HG02763 (cell line): ENCODE data around the gene NALF2.

Source experiments
- ATAC-seq: cut with Tn5 transposase; IDR thresholded peaks from one replicate; pipeline ENCODE4 v1.9.1; 2021; ENCODE audit warnings: mild to moderate bottlenecking, moderate library complexity; ENCODE audit not compliant: unreplicated experiment

NALF2 gene

DNA sequence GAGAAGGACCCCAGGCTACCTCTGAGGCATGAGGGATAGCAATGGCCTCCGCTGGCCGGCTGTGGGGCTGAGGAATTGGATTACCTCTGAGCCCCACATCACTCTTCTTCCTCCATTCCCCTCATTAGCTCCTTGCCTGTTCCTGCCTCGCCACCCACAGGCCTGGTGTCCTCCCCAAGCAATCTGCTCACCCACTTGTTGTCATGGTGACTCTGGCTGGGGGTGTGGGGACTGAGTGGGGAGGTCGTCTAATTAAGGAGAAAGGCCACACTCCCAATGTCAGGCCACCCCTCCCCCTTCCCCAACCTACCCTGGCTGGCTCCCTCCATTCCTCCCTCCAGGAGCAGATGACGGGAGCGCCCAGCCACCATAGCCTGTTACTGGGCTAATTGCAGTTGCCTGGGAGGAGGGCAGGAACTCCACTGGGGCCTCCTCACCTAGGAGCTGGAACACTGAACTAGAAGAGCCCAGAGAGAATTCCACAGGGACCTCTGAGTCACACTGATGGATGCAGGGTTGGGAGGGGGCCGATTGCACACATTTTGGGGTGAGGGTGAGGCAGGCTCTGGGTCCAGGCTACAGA, 20.7 kb downstream of the NALF2 start:
- no peak for ATAC-seq

DNA sequence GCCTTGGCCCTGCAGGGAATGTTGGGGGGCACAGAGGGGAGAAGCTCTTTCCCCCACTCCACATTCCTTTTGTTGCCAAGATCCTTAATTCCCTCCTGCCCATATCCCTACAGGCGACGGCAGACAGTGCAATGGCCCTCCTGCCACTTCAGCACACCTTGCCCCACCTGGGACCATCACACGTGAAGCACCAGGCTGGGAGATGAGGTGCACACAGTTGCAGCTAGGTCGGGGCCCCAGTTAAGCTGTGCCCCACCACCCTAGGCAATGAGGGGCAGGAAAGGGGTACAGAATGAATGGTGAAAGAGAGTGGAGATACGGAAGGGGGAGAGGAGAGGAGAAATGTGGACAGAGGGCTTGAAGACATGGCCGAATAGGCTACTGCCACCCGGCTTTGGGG, 26.2 kb downstream of the NALF2 start:
- ATAC-seq: no peak

GRCh38 chrX:69531031-69531755, 27.1 kb downstream of the NALF2 start:
- ATAC-seq: no peak

GRCh38 chrX:69535661-69536060, 31.5 kb downstream of the NALF2 start:
- no peak for ATAC-seq

DNA sequence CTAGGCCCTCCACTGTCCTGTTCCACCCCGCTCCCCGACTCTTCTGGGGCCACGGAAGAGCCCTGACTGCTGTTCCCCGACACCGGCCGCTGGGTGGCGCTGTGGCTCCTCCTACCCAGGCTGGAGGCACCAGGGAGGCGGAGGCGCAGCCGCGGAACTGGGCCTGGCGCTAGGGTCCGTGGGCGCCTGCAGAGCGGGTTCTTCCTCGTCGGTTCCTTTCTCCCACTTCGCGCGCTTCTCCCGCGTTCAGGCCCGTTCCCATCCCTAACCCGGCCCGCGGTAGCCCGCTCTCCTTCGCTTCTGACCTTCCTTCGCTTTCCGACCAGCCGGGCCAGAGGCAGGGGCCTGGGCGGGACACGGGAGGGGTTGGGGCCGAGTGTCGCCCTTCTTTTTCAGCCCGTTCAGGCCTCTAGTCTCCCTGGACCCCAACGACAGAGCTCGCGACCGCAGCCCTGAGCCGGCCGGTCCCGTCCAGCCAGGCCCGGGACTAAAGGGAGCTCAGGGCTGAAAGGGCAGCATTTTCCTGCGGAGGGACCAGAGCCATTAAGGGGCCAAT, 34.3 kb downstream of the NALF2 start:
- peak; percentile 80 for ATAC-seq

- ATAC-seq: no peak
Observed at GRCh38 chrX:69539437-69539836, 35.3 kb downstream of the NALF2 start.

GRCh38 chrX:69541956-69542355, 37.8 kb downstream of the NALF2 start:
- ATAC-seq: no peak

DNA sequence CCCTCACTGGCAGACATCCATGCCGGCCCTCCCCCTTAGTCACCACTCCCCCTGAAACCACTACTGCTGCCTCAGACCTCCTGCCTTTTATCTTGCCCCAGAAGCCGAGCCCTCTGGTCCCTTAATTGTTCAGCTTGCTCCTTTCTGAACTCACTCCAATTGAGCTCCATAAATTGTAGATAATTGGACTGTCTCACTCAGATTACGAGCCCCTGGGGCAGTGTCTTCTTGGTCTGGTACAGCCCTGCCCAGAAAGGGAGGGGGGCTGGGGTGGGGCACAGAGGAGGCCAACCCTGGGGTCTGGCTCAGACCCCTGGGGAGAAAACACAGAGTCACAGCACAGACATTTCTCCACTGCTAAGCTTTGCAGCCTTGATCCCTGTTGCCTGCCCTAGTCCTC, 39.4 kb downstream of the NALF2 start:
- ATAC-seq: no peak

DNA sequence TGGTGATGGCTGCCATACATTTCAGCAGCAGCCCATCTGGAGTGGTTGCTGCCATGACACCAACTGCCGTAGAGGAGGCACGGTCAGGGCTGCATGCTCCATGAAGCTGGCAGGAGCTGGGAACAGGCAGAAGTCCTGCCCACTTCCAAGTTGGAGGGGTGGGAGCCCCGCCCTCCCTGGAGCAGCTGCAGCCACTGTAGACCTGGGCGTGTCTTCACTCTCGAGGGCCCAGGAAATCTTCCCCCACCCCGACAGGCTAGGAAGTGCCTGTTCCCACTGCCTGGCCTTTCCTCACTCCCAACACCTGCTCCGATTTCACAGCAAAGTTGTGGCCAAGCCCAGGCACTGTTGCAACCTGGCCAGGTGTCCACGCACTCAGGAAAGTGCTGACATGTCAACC, 42.3 kb downstream of the NALF2 start:
- ATAC-seq: no peak

- no peak for ATAC-seq
Observed at GRCh38 chrX:69546978-69547377, 42.9 kb downstream of the NALF2 start.

DNA sequence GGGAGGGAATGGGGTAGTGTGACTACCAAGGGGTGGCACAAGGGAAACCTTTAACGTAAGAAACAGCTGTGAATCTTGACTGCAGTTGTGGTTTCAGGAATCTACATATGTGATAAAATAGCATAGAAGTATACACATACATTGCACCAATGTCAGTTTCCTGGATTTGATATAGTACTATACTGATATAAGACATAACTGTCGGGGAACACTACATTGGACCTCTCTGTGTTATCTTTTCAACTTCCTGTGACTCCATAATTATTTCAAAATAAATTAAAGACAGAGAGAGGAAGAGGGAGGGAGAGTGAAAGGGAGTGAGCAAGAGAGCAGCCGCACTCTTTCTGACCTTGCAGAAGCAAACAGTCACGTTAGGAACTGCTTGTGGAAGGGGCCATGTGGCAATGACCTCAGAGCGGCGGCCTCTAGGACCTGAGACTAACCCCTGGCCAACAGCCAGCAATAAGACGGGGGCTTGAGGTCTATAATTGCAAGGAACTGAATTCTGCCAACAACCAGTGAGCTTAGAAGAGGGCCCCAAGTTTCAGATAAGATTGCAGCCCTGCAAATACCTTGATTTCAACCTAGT, 47.4 kb downstream of the NALF2 start:
- ATAC-seq: no peak

DNA sequence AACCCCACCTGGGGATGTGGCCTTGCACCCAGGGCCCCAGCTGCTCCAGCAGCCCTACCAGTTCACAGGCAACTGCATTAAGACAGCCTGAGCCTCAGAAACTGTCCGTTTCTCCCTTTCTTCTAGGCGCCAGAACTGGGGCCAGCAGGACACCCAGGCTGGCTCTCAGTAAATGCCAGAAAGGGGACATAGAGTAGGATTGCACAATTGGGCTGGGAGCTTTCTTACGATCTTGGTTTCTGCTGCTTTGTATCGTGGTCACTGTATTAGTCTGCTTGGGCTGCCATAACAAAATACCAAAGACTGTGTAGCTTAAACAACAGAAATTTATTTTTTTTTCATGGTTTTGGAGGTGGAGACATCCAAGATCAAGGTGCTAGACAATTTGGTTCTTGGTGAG, 48.4 kb downstream of the NALF2 start:
- no peak for ATAC-seq
